Omental fat pad (tissue), 4 donors: Measurements from ENCODE around the gene TDP2. TPM values are rescaled to one million over a fixed set of nuclear protein-coding genes. Genes with fewer than 3 reads are reported as not detected.
"Not testable (repeated sequence)": the region's sequence is repeated elsewhere in the genome, so short reads cannot be mapped to it uniquely, and the experiment has no call there.

Source experiments
- ATAC-seq: fragments of 150-250 bp; one replicate; pipeline ENCODE4 v1.9.1; 2016; ENCODE audit warnings: mild to moderate bottlenecking, moderate library complexity; ENCODE audit not compliant: low FRiP score
- DNase-seq: peaks from one replicate; pipeline ENCODE4 v3.0.0-alpha.2; 2019; ENCODE audit warnings: low spot score
- CTCF ChIP-seq, 3 donors: fragments of 450-650 bp; IDR thresholded peaks; one replicate each; pipeline ENCODE4 v1.5.1; 2016 to 2017; ENCODE audit warnings: antibody characterized with exemption in 3 of 3, mild to moderate bottlenecking in 3 of 3, moderate library complexity in 2 of 3
- total RNA-seq, 4 donors: library from RNA; depleted of rRNA; stranded (reverse); fragments of >200 nt; gene quantifications; one replicate each; pipeline ENCODE4 v1.1.0, GENCODE V29; 2016

Gene TDP2
- total RNA-seq, 4 donors from 2014 or later, result 24.0 to 40.2 (median 33.1) TPM

GRCh38 chr6:24664046-24664987 is 2.4 kb downstream of the TDP2 start:
- no peak for TF ChIP-seq CTCF (IDR thresholded peaks at IDR 0.05)
- ATAC-seq, result no peak
- no peak for DNase-seq

- DNase-seq, result no peak
- TF ChIP-seq CTCF (IDR thresholded peaks at IDR 0.05), result no peak
- ATAC-seq, result no peak
These were observed 3.5 kb downstream of the TDP2 start for GRCh38 chr6:24663189-24663588.

- TF ChIP-seq CTCF (IDR thresholded peaks at IDR 0.05), result no peak
- DNase-seq (no peak), ATAC-seq (no peak)
These were observed 4.5 kb downstream of the TDP2 start for GRCh38 chr6:24662236-24662635.

GRCh38 chr6:24661759-24662158 is 4.9 kb downstream of the TDP2 start:
- not testable (repeated sequence) for DNase-seq, ATAC-seq

- DNase-seq, result no peak
- no peak for TF ChIP-seq CTCF (IDR thresholded peaks at IDR 0.05)
- ATAC-seq, result no peak
These were observed 6.6 kb downstream of the TDP2 start for GRCh38 chr6:24660105-24660504.

GRCh38 chr6:24659561-24659960 is 7.1 kb downstream of the TDP2 start:
- ATAC-seq, result no peak
- DNase-seq, result no peak
- no peak for TF ChIP-seq CTCF (IDR thresholded peaks at IDR 0.05)

GRCh38 chr6:24658573-24659560 is 7.8 kb downstream of the TDP2 start:
- no peak for DNase-seq
- no peak for ATAC-seq
- TF ChIP-seq CTCF (IDR thresholded peaks at IDR 0.05), result no peak
